D341Med (cell line): ENCODE measurements around the gene SGO2.
"Not testable (repeated sequence)": the region's sequence is repeated elsewhere in the genome, so short reads cannot be mapped to it uniquely, and the experiment has no call there.

Source experiments
- DNase-seq: peaks from one replicate; pipeline ENCODE4 v3.0.0; 2012; ENCODE audit warnings: low spot score

SGO2 gene

DNA sequence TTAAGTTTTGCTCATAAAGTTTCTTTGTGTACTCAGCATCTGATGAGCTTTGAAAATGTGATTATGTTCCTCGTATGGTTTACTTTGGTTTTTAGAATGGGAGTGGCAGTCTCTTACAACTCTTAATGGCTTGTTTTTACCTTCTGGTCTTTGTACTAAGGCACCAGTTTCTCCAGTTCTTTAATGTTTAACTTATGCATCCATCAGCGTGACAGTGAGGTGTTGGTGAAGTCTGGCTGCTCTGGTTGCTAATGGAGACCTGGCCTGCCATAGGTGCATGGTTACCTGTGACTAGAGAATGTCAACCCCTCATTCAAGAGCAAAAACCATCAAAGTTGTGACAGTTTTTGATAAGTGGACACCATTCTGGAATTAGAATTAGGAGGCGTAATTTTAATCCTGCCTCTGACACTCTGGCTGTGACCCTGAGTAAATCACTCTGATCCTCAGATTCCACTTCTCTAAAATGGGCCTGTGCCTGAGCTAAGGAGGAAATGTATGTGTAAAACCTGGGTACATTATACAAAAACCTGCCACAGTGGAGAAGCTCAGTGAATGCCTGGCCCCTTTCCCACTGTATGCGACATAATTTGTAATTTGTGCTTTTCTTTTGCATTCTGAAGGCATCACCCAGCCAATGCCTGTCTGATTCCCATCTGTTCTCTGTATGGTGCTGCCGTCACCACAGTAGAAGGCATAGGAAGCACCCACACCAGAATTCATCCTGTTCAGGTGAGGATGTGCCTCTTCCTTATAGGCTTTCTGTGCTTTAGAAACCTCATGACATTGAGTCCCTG lies 71.0 kb downstream of the SGO2 start:
- DNase-seq = no peak

DNA sequence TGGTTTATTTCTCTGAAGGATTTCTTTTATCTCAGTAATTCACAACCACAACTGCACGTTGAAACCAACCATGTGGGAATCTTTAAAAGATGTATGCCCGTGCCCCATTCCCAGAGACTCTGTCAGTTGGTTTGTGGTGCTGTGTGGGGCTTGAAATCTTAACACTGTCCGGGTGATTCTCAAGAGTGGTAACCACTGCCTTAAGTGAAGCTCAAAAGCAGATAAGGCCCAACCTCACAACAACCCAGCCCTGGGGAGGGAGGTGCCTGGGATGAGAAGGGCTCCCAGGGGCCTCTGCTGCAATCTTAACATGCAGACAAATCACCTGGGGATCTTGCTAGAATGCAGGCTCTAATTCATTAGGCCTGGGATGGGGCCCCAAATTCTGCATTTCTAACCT lies 73.2 kb downstream of the SGO2 start:
- DNase-seq = no peak

- no peak for DNase-seq
Observed at GRCh38 chr2:200600549-200601225, 74.7 kb downstream of the SGO2 start.

DNA sequence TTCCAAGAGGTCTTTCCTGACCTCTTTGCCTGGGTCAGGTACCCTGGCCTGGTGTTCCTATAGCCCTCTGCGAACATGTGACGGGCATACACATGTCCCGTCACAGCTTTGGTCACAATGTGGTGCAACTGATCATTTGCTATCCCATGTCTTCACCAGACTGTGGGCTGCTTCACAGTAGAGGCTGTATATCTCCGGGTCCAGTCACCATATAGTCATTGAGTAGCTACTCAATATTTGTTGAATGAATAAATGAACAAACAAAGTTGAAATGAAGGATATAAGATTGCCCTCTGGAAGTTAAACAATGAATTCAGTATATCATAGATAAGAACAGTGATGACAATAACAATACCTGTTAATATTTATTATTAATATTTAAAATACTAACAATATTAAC lies 76.6 kb downstream of the SGO2 start:
- no peak for DNase-seq

DNA sequence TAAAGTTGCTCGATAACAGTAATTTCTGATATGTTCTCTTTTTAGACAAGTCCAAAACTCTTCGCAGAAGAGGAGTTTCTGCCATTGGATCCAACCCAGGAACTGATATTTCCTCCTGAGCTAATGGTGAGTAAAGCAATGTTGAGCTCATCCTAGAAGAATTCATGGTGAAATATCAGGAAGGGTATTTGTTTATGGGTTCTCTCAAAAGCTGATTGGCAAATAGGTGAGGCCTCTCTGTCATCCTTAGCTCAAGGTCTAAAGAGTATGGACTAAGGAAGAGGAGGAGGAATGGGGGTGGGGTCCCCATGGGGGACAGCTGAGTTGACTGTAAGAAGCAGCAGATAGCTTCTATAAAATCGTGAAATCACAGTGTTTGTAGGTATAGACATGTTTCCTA lies 78.0 kb downstream of the SGO2 start:
- DNase-seq = no peak

DNA sequence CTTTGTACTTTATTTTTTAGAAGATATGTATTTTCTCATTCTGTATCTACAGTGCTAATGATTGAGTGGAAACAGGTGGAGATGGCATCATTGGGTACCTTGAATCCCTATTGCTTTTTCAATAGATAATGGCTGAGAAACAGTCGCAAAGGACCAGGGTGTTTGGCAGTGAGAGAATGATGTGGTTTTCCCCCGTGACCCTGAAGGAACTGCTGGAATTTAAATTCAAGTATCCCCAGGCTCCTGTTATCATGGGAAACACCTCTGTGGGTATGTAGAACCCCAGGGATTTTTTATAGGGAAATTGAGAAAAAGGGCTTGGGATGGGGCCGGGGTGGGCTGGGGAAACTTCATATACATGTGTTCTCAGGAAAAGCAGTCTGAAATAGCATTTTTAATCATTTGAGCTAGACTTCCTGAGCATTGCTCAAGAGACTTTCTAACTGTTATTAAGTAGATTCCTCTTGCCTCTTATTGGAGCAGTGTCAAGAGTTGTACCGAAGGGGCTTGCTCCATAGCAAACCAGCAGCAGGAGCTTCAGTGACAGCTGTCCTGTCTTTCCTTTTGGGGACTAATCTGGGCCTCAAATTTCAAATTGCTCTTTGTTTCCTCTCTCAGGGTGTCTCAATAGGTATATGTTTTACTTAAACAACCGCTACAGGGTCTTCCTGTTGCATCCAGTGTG lies 78.7 kb downstream of the SGO2 start:
- DNase-seq = no peak

- DNase-seq = no peak
Observed at GRCh38 chr2:200608341-200609027, 82.5 kb downstream of the SGO2 start.

DNA sequence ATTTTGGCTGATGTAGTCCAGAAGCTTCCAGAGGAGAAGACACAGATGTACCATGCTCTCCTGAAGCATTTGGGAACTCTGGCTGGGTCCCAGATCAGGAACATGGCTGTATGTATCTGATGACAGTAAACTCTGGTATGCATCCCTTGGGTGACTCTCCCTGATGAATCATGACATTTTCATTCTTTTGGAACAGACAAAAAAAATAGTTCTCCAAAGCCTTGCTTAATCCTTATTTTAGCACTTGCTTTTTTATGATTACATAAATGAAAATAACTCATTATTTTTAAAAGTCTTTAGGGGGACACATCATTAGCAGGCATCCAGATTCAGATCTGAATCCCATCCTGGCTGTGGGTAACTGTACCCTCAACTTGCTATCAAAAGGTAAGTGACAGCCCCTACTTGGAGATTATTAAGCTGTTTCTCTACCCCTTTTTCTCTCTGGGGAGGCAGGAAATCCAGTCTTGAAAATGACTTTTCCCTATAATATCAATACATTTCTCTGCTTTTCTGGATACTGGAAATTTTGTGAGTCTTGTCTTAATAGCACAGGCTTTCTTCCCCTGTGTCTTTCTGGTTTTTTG lies 83.1 kb downstream of the SGO2 start:
- no peak for DNase-seq

GRCh38 chr2:200610217-200610616 lies 84.2 kb downstream of the SGO2 start:
- DNase-seq = not testable (repeated sequence)

- no peak for DNase-seq
Observed at GRCh38 chr2:200613692-200614091, 87.7 kb downstream of the SGO2 start.

GRCh38 chr2:200614249-200614648 lies 88.2 kb downstream of the SGO2 start:
- no peak for DNase-seq

DNA sequence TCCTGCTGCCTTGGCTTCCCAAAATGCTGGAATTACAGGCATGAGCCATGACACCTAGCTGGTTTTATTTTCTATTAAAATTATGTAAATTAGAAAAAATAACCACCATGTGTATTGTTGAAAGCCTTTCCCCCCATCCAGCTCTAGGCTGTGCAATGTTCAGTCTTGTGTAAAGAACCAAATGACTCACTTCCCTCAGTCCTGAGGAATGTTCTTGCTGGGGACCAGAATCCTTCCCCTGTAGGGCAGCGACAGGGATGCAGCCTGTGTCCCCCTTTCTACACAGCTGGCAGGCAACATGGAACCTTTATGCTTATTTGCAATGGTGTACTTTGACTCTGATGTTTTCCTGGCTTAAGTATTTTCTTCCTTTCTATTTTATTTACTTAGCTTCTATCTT lies 89.2 kb downstream of the SGO2 start:
- no peak for DNase-seq

DNA sequence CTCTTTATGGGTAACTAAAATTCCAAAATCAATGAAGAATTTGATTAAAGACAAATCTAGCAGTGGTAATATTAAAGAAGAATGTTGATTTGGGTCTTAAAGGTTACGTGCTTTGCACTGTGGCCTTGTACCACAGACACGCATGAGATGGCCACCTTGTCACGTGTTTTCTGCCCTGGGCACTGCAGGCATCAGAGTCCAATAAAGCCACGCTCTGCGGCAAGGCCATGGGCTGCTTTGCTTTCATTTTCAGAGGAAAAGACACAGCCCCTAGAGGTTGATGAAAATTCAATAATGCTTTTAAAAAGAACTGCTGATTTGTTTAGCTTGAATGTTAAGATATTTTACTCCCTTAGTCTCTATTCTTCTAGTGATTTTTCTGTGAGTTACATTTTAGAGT lies 90.2 kb downstream of the SGO2 start:
- DNase-seq = no peak

DNA sequence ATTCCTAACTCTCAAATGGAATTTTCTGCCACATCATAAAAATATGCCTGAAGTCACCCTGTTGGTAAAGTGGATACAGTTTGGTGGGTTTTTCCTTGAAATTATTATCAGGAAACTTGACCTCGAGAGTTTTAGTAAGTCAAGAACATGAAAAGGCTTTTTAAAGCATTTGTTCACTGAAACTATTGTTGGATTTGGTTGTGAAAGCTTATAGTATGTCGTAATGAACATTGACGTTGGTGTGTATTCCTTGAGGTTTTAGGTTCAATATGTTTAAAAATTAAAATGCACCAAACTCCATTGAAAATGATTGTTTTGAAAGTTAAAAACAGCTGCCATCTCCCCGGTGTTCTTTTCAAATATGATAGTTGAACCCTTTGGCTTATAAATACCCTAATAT lies 90.6 kb downstream of the SGO2 start:
- DNase-seq = no peak

GRCh38 chr2:200617156-200618053 lies 91.4 kb downstream of the SGO2 start:
- DNase-seq = no peak

- no peak for DNase-seq
Observed at GRCh38 chr2:200618054-200618419, 92.0 kb downstream of the SGO2 start.

DNA sequence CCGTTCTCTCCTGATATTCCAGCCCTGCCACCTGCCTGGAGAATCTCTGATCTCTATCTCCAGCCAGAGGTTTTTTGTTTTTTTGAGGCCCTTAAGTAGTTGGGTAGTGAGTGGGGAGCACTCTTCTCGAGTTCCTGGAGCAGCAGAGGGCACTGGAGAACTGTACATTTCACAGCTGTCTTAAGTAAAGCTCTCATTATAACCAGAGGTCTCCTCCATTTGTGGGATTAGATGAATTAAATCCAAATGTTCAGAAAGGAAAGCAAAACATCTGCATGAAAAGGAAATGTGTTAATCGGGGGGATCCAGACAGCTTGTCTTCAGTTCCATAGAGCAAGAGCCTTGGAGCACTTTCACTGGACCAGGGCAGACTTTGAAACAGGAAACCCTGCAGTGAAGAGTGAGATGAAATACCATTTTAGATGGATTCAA lies 92.6 kb downstream of the SGO2 start:
- no peak for DNase-seq

GRCh38 chr2:200619279-200619678 lies 93.3 kb downstream of the SGO2 start:
- no peak for DNase-seq

- DNase-seq = no peak
Observed at GRCh38 chr2:200620606-200621390, 94.8 kb downstream of the SGO2 start.

DNA sequence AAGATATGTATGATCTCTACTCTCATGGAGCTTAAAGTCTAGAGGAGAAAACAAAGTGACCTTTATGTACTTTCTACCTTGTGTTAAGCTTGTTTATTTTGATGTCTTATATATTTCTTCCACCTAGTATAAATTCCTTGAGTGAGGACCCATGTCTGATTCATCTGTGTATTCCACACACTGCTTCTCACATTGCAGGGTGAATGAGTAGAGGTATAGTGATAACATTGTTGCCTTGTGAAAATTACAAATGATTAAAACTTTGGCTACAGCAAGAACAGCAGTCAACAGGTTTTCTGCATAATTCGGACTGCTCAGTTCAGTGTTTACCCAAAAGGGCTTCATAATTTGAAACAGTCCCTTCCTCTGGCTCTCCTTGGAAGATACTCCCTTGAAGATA lies 96.1 kb downstream of the SGO2 start:
- no peak for DNase-seq
